DND-41 (cell line): Measurements from ENCODE around the gene SPSB1.

Experiments
- ATAC-seq: fragments of 200-7000 bp; cut with Tn5 transposase; 3 replicates; pipeline ENCODE4 v1.9.1; 2021; ENCODE audit warnings: low read depth; ENCODE audit not compliant: insufficient read depth
- DNase-seq: peaks from one replicate; pipeline ENCODE4 v3.0.0-alpha.2; 2020
- H2AFZ ChIP-seq: 2 replicates; pipeline ENCODE4 v1.6.0; 2012; ENCODE audit warnings: low read depth, low read length
- H3K27ac ChIP-seq: 2 replicates; pipeline ENCODE4 v1.5.1; 2012; ENCODE audit warnings: low read length, inconsistent platforms
- H3K27me3 ChIP-seq: fragments of 200-600 bp; sonication (generic); 2 replicates; pipeline ENCODE4 v1.6.0; 2012; ENCODE audit warnings: low read length, mild to moderate bottlenecking, inconsistent platforms; ENCODE audit not compliant: insufficient read depth, poor library complexity
- H3K36me3 ChIP-seq: 2 replicates; pipeline ENCODE4 v1.5.1; 2012; ENCODE audit warnings: low read length, inconsistent platforms; ENCODE audit not compliant: insufficient read depth
- H3K4me1 ChIP-seq: 2 replicates; pipeline ENCODE4 v1.5.1; 2012; ENCODE audit warnings: mild to moderate bottlenecking, low read length; ENCODE audit not compliant: insufficient read depth
- H3K4me2 ChIP-seq: 2 replicates; pipeline ENCODE4 v1.6.0; 2012; ENCODE audit warnings: mild to moderate bottlenecking, moderate library complexity, low read length, inconsistent platforms; ENCODE audit not compliant: insufficient read depth
- H3K4me3 ChIP-seq, 2 experiments: fragments of 200-600 bp in 1 of 2; shearing (Covaris generic) in 1 of 2; 2 replicates each; pipeline ENCODE4 v1.5.1; 2012 to 2016; ENCODE audit warnings: inconsistent platforms in 2 of 2, low read length in 2 of 2, mild to moderate bottlenecking in 2 of 2, low read depth in 1 of 2, moderate library complexity in 1 of 2
- H3K79me2 ChIP-seq: 2 replicates; pipeline ENCODE4 v1.6.0; 2012; ENCODE audit warnings: low read length, inconsistent platforms; ENCODE audit not compliant: insufficient read depth
- H3K9ac ChIP-seq: 2 replicates; pipeline ENCODE4 v1.6.0; 2012; ENCODE audit warnings: low read depth, mild to moderate bottlenecking, inconsistent platforms, low read length, moderate library complexity
- H3K9me3 ChIP-seq: 2 replicates; pipeline ENCODE4 v1.5.1; 2012; ENCODE audit warnings: low read length, moderate library complexity, mild to moderate bottlenecking, inconsistent platforms; ENCODE audit not compliant: insufficient read depth, severe bottlenecking
- H4K20me1 ChIP-seq: 2 replicates; pipeline ENCODE4 v1.6.0; 2012; ENCODE audit warnings: low read length; ENCODE audit not compliant: insufficient read depth
- EZH2 ChIP-seq: IDR thresholded peaks from 3 replicates; pipeline ENCODE4 v1.6.1; 2012; ENCODE audit warnings: borderline replicate concordance, low read depth, mild to moderate bottlenecking, moderate library complexity, low read length, inconsistent platforms; ENCODE audit not compliant: severe bottlenecking
- TF ChIP-seq, protein P1 (sequence below): IDR thresholded peaks from 2 replicates; pipeline ENCODE4 v1.5.1; 2012; ENCODE audit warnings: borderline replicate concordance, low read length, moderate library complexity, mild to moderate bottlenecking; ENCODE audit not compliant: poor library complexity, severe bottlenecking; ENCODE audit errors: extremely low read depth

SPSB1 gene

DNA sequence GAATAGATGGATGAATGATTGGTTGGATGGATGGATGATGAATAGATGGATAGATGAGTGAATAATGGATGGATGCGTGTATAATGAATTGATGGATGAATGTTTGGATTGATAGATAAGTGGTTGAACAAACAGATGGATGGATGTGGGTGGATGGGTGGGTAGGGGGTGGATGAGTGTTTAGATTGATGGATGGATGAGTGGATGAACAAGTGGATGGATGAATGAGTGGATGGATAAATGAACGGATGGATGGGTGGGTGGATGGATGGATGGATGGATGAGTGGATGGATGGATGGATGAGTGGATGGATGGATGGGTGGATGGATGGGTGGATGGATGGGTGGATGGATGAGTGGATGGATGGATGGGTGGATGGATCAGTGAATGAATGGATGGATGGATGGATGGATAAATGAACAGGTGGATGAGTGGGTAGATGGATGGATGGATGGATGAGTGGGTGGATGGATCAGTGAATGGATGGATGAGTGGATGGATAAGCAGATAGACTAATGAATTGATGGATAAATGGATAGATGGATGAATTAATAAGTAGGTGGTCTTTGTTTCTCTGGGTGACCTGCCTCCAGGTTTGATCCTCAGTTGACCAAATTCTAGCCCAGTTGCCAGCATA, 64.3 kb downstream of the SPSB1 start:
- no peaks in the 10 kb centered on the region for H3K27me3 ChIP-seq
- no peak overlapping the region for H3K4me3 ChIP-seq
- no peak overlapping the region; the same call in 1 of the 2 replicates for H3K27ac ChIP-seq
- H3K9ac ChIP-seq = no peak overlapping the region
- TF ChIP-seq, protein P1, sequence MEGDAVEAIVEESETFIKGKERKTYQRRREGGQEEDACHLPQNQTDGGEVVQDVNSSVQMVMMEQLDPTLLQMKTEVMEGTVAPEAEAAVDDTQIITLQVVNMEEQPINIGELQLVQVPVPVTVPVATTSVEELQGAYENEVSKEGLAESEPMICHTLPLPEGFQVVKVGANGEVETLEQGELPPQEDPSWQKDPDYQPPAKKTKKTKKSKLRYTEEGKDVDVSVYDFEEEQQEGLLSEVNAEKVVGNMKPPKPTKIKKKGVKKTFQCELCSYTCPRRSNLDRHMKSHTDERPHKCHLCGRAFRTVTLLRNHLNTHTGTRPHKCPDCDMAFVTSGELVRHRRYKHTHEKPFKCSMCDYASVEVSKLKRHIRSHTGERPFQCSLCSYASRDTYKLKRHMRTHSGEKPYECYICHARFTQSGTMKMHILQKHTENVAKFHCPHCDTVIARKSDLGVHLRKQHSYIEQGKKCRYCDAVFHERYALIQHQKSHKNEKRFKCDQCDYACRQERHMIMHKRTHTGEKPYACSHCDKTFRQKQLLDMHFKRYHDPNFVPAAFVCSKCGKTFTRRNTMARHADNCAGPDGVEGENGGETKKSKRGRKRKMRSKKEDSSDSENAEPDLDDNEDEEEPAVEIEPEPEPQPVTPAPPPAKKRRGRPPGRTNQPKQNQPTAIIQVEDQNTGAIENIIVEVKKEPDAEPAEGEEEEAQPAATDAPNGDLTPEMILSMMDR = no peak
- TF ChIP-seq EZH2 = no peak
- H3K4me1 ChIP-seq = no peaks in the 10 kb centered on the region
- no peak overlapping the region for H2AFZ ChIP-seq
- H3K36me3 ChIP-seq = peaks cover 72% of the 10 kb centered on the region
- no peak overlapping the region for H3K4me2 ChIP-seq
- peaks cover 94% of the 10 kb centered on the region for H4K20me1 ChIP-seq
- DNase-seq (no peak), ATAC-seq (no peak)
- no peaks in the 10 kb centered on the region for H3K9me3 ChIP-seq
- peaks cover 98% of the 10 kb centered on the region for H3K79me2 ChIP-seq

DNA sequence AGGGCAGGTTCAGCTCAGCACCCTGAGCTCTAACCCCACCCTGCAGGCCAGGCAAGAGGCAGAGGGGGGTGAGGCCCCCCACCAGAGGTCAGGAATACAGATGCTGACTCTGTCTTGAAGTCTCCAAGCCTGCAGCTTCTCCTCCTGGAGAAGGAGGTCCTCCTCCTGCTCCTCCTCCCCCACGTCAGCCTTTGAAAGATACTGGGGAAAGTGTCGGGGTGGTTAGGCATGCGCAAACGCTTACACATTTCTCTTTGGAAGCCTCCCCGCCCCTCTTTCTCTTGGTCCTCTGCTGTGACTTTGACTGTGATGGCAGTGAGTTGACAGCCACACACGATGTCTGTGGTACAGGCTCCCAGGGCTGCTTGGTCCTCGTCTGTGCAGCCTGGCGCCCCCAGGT, 65.3 kb downstream of the SPSB1 start:
- DNase-seq (no peak), ATAC-seq (no peak)
- Histone ChIP-seq H3K4me2 (no peak overlapping the region), H3K27ac (no peak overlapping the region), H3K36me3 (peaks cover 82% of the 10 kb centered on the region), H3K9me3 (no peaks in the 10 kb centered on the region), H4K20me1 (peaks cover 93% of the 10 kb centered on the region), H3K4me1 (no peaks in the 10 kb centered on the region; the same call in 1 of the 2 replicates), H3K27me3 (no peaks in the 10 kb centered on the region), H3K79me2 (peaks cover 98% of the 10 kb centered on the region), H3K4me3 (no peak overlapping the region), H3K9ac (no peak overlapping the region), H2AFZ (no peak overlapping the region)
- TF ChIP-seq, protein P1 = no peak
- TF ChIP-seq EZH2 = no peak

DNA sequence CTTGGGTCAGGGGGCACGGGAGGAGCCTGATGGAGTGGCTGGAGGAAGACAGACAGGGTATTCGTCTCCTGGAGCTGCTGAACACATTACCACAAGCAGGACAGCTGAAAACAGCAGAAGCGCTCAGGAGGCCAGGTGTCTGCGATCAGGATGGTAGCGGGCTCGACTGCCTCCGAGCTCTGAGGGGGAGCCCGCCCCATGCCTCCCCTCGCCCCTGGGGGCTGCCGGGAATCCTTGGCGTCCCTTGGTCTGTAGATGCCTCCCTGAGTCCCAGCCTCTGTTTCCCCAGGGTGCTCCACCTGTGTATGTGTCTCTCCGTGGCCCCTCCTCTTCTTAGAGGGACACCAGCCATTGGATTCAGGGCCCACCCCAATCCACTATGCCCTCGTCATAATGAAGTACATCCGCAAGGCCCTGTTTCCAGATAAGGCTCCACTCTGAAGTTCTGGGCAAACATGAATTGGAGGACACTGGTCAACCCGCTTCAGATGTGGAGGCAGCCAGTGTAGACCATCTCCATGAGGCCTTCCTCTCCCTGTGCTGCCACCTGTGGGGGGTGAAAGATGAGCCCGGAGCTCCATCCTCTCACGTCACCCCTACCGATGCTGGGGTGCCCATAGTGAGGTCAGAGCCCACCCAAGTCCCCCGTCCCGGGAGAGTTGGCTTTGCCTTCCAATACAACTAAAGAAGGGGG, 67.8 kb downstream of the SPSB1 start:
- ATAC-seq (no peak), DNase-seq (no peak)
- TF ChIP-seq EZH2 = no peak
- TF ChIP-seq, protein P1 = no peak
- Histone ChIP-seq H3K4me2 (no peak overlapping the region), H3K27ac (no peak overlapping the region), H3K36me3 (peaks cover 86% of the 10 kb centered on the region), H3K4me1 (no peaks in the 10 kb centered on the region; the same call in none of the 2 replicates), H4K20me1 (peaks cover 92% of the 10 kb centered on the region), H3K27me3 (no peaks in the 10 kb centered on the region), H3K4me3 (no peak overlapping the region), H3K9me3 (no peaks in the 10 kb centered on the region), H2AFZ (no peak overlapping the region), H3K79me2 (peaks cover 98% of the 10 kb centered on the region), H3K9ac (no peak overlapping the region)
